ENCODE measurements around the gene HEMGN.

DNA sequence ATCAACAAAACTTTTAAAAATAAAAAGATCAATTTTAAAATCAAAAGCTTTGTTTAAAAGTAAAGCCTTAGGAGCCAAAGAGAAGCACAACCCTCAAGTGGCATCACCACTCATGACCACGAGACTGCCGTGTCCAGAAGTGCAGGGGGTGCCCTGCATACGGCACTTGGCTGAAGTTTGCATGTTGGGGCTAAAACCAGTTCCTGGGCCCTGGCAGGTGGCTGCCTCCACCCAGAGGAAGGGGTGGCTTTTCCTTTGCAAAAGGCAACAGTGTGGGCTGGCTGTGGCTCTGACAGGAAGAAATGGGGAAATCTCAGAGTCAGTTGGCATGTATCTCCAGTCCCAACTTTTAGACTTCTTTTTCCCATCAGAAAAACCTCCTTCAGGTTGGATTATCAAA, 30.9 kb downstream of the HEMGN start:
- TF ChIP-seq, protein P1, sequence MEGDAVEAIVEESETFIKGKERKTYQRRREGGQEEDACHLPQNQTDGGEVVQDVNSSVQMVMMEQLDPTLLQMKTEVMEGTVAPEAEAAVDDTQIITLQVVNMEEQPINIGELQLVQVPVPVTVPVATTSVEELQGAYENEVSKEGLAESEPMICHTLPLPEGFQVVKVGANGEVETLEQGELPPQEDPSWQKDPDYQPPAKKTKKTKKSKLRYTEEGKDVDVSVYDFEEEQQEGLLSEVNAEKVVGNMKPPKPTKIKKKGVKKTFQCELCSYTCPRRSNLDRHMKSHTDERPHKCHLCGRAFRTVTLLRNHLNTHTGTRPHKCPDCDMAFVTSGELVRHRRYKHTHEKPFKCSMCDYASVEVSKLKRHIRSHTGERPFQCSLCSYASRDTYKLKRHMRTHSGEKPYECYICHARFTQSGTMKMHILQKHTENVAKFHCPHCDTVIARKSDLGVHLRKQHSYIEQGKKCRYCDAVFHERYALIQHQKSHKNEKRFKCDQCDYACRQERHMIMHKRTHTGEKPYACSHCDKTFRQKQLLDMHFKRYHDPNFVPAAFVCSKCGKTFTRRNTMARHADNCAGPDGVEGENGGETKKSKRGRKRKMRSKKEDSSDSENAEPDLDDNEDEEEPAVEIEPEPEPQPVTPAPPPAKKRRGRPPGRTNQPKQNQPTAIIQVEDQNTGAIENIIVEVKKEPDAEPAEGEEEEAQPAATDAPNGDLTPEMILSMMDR (conservative IDR thresholded peaks at IDR 0.05), result no peak
- no peak for TF ChIP-seq ZFX (IDR thresholded peaks at IDR 0.05)
